Caco-2 (cell line): ENCODE data around the gene LDB3. TPM values are rescaled to one million over a fixed set of nuclear protein-coding genes. Genes with fewer than 3 reads are reported as not detected.

Experiments
- BruUV-seq: library from RNA; stranded (reverse); fragments of 400-500 nt; replicated peaks from 2 replicates; lab custom pipeline; 2021; lab: Mats Ljungman, UMichigan
- CTCF ChIA-PET: fragments of 300-600 bp; sonication (Branson Sonifier 250); formaldehyde crosslinking; loops from one replicate; lab custom pipeline; 2022; ENCODE audit warnings: antibody characterized with exemption; lab: Charles Lee
- POLR2A ChIA-PET: fragments of 300-600 bp; sonication (Branson Sonifier 250); formaldehyde crosslinking; loops from one replicate; lab custom pipeline; 2022; ENCODE audit warnings: antibody characterized with exemption; lab: Charles Lee
- DNase-seq, 2 experiments: peaks; one replicate each; pipeline versions ENCODE4 v3.0.0 to v3.0.0-alpha.2; 2020 to 2022
- H3K27me3 ChIP-seq: replicated peaks from 2 replicates; pipeline ENCODE4 v1.6.0; 2011; ENCODE audit warnings: low read length; ENCODE audit not compliant: control insufficient read depth, insufficient read depth
- H3K36me3 ChIP-seq: 2 replicates; pipeline ENCODE4 v1.5.1; 2011; ENCODE audit warnings: low read length; ENCODE audit not compliant: control insufficient read depth, insufficient read depth
- H3K4me1 ChIP-seq: fragments of 250-450 bp; sonication (Bioruptor Pico); 2 replicates; pipeline ENCODE4 v1.5.1; 2020; ENCODE audit warnings: mild to moderate bottlenecking
- H3K4me3 ChIP-seq: 2 replicates; pipeline ENCODE4 v1.5.1; 2011; ENCODE audit warnings: low read depth, mild to moderate bottlenecking, control low read depth, low read length
- H3K9me3 ChIP-seq: fragments of 250-450 bp; sonication (Bioruptor Pico); 2 replicates; pipeline ENCODE4 v1.5.1; 2020; ENCODE audit warnings: mild to moderate bottlenecking, moderate library complexity
- H3K27ac Mint-ChIP-seq: one replicate; pipeline ENCODE4 v1.8.0; 2022; ENCODE audit warnings: mixed read lengths; ENCODE audit not compliant: unreplicated experiment
- H3K27me3 Mint-ChIP-seq: one replicate; pipeline ENCODE4 v1.8.0; 2022; ENCODE audit warnings: mixed read lengths; ENCODE audit not compliant: insufficient read depth, unreplicated experiment
- H3K36me3 Mint-ChIP-seq: one replicate; pipeline ENCODE4 v1.8.0; 2022; ENCODE audit warnings: mild to moderate bottlenecking, mixed read lengths; ENCODE audit not compliant: insufficient read depth, unreplicated experiment
- H3K4me1 Mint-ChIP-seq: one replicate; pipeline ENCODE4 v1.8.0; 2022; ENCODE audit warnings: low read depth, mixed read lengths; ENCODE audit not compliant: unreplicated experiment
- H3K4me3 Mint-ChIP-seq: one replicate; pipeline ENCODE4 v1.8.0; 2022; ENCODE audit warnings: mild to moderate bottlenecking, moderate library complexity, mixed read lengths; ENCODE audit not compliant: unreplicated experiment
- H3K9me3 Mint-ChIP-seq: one replicate; pipeline ENCODE4 v1.8.0; 2022; ENCODE audit warnings: mixed read lengths; ENCODE audit not compliant: unreplicated experiment
- intact Hi-C: fragments of 100-400 bp; cut with micrococcal nuclease; formaldehyde crosslinking; loops from one replicate; pipeline ENCODE4 v1.10.0; 2022; ENCODE audit not compliant: unreplicated experiment
- total RNA-seq: library from RNA; stranded (reverse); gene quantifications from 2 replicates; pipeline ENCODE4 v1.2.3, GENCODE V29; 2022
- TF ChIP-seq, protein P1 (sequence below), 2 experiments: fragments of 200-600 bp in 1 of 2; IDR thresholded peaks; 1 replicate in 1 of 2; 2 replicates in 1 of 2; pipeline versions ENCODE4 v1.5.1 to v1.8.0; 2011 to 2022; ENCODE audit warnings: antibody characterized with exemption in 1 of 2, control low read depth in 1 of 2, inconsistent platforms in 1 of 2, low read depth in 1 of 2, low read length in 1 of 2, mild to moderate bottlenecking in 1 of 2, moderate library complexity in 1 of 2; ENCODE audit not compliant: insufficient read depth in 1 of 2, severe bottlenecking in 1 of 2, unreplicated experiment in 1 of 2

Gene LDB3
- total RNA-seq, 1 experiment from 2014 or later = 0.09 TPM

DNA sequence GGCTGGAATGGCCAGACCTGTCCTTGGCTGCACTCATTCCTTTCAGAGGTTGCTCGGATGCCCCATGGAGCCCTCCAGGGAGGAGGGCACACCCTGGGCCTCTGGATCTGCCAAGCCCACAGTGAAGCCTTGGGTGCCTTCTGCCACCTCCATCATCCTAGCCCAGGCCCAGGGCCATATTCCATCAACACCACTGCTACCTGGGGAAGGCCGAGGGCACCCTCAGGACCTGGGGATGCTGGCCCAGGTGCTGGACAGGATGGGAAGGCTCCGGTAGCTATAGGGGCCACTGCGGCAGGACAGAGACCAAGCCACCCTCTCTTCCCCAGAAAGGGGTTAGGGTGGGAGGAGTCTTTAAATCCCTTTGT lies 13.2 kb upstream of the LDB3 start:
- peak in 1 of 2 experiments; percentile 18 for DNase-seq
- Mint-ChIP-seq H3K36me3 (no peaks in the 10 kb centered on the region), H3K4me3 (no peak overlapping the region), H3K4me1 (no peaks in the 10 kb centered on the region), H3K27ac (no peak overlapping the region), H3K9me3 (no peaks in the 10 kb centered on the region), H3K27me3 (no peaks in the 10 kb centered on the region)
- H3K36me3 ChIP-seq = no peaks in the 10 kb centered on the region
- no TSS peak for BruUV-seq
- TF ChIP-seq, protein P1, sequence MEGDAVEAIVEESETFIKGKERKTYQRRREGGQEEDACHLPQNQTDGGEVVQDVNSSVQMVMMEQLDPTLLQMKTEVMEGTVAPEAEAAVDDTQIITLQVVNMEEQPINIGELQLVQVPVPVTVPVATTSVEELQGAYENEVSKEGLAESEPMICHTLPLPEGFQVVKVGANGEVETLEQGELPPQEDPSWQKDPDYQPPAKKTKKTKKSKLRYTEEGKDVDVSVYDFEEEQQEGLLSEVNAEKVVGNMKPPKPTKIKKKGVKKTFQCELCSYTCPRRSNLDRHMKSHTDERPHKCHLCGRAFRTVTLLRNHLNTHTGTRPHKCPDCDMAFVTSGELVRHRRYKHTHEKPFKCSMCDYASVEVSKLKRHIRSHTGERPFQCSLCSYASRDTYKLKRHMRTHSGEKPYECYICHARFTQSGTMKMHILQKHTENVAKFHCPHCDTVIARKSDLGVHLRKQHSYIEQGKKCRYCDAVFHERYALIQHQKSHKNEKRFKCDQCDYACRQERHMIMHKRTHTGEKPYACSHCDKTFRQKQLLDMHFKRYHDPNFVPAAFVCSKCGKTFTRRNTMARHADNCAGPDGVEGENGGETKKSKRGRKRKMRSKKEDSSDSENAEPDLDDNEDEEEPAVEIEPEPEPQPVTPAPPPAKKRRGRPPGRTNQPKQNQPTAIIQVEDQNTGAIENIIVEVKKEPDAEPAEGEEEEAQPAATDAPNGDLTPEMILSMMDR (IDR thresholded peaks at IDR 0.05; ENCODE audit: insufficient read depth in 1 of 2, low read depth in 1 of 2, low read length in 1 of 2, severe bottlenecking in 1 of 2, unreplicated experiment in 1 of 2) = no peak
- POLR2A ChIA-PET = no interaction called here
- no peak overlapping the region for H3K4me3 ChIP-seq
- no peaks in the 10 kb centered on the region for H3K27me3 ChIP-seq
- H3K9me3 ChIP-seq = no peaks in the 10 kb centered on the region
- intact Hi-C loops = no loop called here
- CTCF ChIA-PET = no interaction called here
- H3K4me1 ChIP-seq = no peaks in the 10 kb centered on the region

DNA sequence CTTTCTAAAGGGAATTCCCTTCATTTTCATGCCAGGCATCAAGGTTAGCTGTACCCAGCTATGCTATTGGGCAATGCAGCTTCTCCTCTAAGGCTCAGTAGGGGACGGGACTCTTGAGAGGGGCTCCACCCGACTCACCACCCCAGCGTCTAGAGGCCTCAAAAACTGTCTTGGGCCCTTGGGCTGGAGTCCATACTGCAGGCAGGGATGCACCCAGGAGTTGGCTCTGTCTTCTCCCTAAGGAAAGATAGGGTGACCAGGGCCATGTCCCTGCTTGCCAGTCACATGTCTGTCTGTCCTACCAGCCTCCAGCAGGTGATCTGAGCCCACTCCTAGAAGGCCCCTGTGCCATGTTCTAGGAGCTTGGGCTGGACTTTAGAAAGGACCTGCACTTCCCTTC lies 12.7 kb upstream of the LDB3 start:
- no peak overlapping the region for H3K4me3 ChIP-seq
- no peaks in the 10 kb centered on the region for H3K36me3 ChIP-seq
- TF ChIP-seq, protein P1 (IDR thresholded peaks at IDR 0.05; ENCODE audit: insufficient read depth in 1 of 2, low read depth in 1 of 2, low read length in 1 of 2, severe bottlenecking in 1 of 2, unreplicated experiment in 1 of 2) = no peak
- H3K27ac Mint-ChIP-seq = no peak overlapping the region
- no TSS peak for BruUV-seq
- POLR2A ChIA-PET = no interaction called here
- CTCF ChIA-PET = interaction anchor here (0.6 kb wide), 1 partner anchor 29 kb away, joined by 3 read pairs; no protein-coding TSS in a partner anchor
- peak in 1 of 2 experiments; percentile 9 for DNase-seq
- no peaks in the 10 kb centered on the region for H3K9me3 Mint-ChIP-seq
- no peaks in the 10 kb centered on the region for H3K36me3 Mint-ChIP-seq
- intact Hi-C loops = no loop called here
- H3K4me1 Mint-ChIP-seq = no peaks in the 10 kb centered on the region
- H3K4me1 ChIP-seq = no peaks in the 10 kb centered on the region
- H3K27me3 ChIP-seq = no peaks in the 10 kb centered on the region
- no peak overlapping the region for H3K4me3 Mint-ChIP-seq
- H3K27me3 Mint-ChIP-seq = no peaks in the 10 kb centered on the region
- H3K9me3 ChIP-seq = no peaks in the 10 kb centered on the region

DNA sequence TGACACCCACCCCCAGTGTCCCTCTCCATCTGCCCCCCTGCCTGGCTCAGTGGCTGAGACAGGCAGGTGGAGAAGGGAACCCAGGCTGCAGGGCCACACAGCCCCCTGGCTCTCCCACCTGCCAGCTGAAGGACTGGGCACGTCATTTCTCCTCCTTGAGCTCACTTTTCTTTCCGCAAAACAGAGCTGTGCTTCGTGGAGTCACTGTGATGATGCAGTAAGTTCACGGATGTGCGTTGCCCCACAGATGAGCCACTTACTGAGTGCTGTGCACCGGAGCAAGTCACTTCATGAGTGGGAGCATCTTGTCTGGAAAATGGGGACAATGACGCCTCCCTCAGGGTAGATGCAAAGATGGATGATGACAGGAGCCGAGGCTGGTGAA lies 11.3 kb upstream of the LDB3 start:
- H3K36me3 ChIP-seq = no peaks in the 10 kb centered on the region
- intact Hi-C loops = no loop called here
- peak in 1 of 2 experiments; percentile 9 for DNase-seq
- H3K27me3 ChIP-seq = no peaks in the 10 kb centered on the region
- BruUV-seq = no TSS peak
- Mint-ChIP-seq H3K36me3 (no peaks in the 10 kb centered on the region), H3K4me3 (no peak overlapping the region), H3K4me1 (no peaks in the 10 kb centered on the region), H3K27me3 (no peaks in the 10 kb centered on the region), H3K27ac (no peak overlapping the region), H3K9me3 (no peaks in the 10 kb centered on the region)
- no peaks in the 10 kb centered on the region for H3K9me3 ChIP-seq
- no peaks in the 10 kb centered on the region for H3K4me1 ChIP-seq
- CTCF ChIA-PET = interaction anchor here (0.8 kb wide), 1 partner anchor 891 kb away, joined by 6 read pairs; no protein-coding TSS in a partner anchor
- POLR2A ChIA-PET = no interaction called here
- TF ChIP-seq, protein P1 (IDR thresholded peaks at IDR 0.05; ENCODE audit: insufficient read depth in 1 of 2, low read depth in 1 of 2, low read length in 1 of 2, severe bottlenecking in 1 of 2, unreplicated experiment in 1 of 2) = no peak
- no peak overlapping the region for H3K4me3 ChIP-seq
